Measurements from ENCODE around the gene DCHS2. TPM values are rescaled to one million over a fixed set of nuclear protein-coding genes. Genes with fewer than 3 reads are reported as not detected.

The DCHS2 gene
- total and polyA plus RNA-seq, 2 of the 8 experiments (the other 6 are each of a cell fraction or from before 2014, with no cell fraction given), result 0.54 to 2.6 TPM

DNA sequence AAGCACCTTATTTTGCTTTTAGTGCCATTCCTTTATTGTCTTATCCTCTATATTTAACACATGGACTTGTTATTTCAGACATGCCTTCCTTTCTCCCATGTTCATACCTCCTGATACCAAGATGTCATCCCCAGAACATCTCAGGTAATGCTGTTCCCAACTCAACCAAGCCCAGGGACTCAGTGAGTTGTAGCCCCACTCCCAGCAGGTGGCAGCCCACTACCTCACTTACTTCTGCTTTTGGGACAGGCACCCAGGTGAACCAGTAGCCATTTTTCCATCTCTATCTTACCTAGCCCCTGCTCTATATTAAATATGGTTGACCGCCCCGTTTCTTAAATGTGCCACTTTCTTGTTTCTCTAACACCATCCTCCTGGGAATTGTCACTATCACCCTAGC, 199.0 kb downstream of the DCHS2 start:
- Histone ChIP-seq H2AFZ (ENCODE audit: low read length) (no peak overlapping the region), H3K18ac (ENCODE audit: extremely low read depth, low read length) (no peak overlapping the region), H2AK5ac (ENCODE audit: low read depth, low read length) (no peak overlapping the region), H2BK20ac (ENCODE audit: low read length) (no peak overlapping the region), H3K4ac (replicated peaks; ENCODE audit: insufficient read length, low read depth, low read length) (no peak overlapping the region), H2BK5ac (ENCODE audit: low read depth, low read length) (no peak overlapping the region), H4K91ac (replicated peaks; ENCODE audit: insufficient read length, low read length) (no peak overlapping the region), H4K20me1 (replicated peaks in 1 of 2; ENCODE audit: control insufficient read depth in 1 of 2, insufficient read depth in 2 of 2, low read length in 2 of 2) (no peaks in the 10 kb centered on the region), H3K4me3 (ENCODE audit: extremely low read depth in 1 of 4, insufficient read depth in 2 of 4, low read depth in 3 of 4, low read length in 4 of 4) (no peak overlapping the region), H3K23ac (ENCODE audit: insufficient read length) (no peak overlapping the region), H4K5ac (ENCODE audit: insufficient read length, low read depth, low read length) (no peak overlapping the region), H3K4me2 (ENCODE audit: insufficient read depth in 1 of 2, low read depth in 2 of 2, low read length in 2 of 2) (no peak overlapping the region), H3K79me1 (ENCODE audit: low read depth, low read length) (no peaks in the 10 kb centered on the region), H3K36me3 (ENCODE audit: control insufficient read depth in 2 of 4, insufficient read depth in 4 of 4, low read length in 3 of 4) (no peaks in the 10 kb centered on the region), H2BK120ac (replicated peaks; ENCODE audit: low read depth, low read length) (no peak overlapping the region), H2BK15ac (ENCODE audit: low read length) (no peak overlapping the region), H4K8ac (ENCODE audit: extremely low read depth, insufficient read depth, low read length) (no peak overlapping the region), H3K27ac (ENCODE audit: low read depth, low read length) (no peak overlapping the region), H3K23me2 (ENCODE audit: low read depth, low read length) (no peaks in the 10 kb centered on the region), H3K14ac (ENCODE audit: insufficient read length) (no peak overlapping the region), H2BK12ac (ENCODE audit: low read depth, low read length) (no peak overlapping the region), H3K4me1 (replicated peaks in 1 of 4; ENCODE audit: control insufficient read depth in 3 of 4, insufficient read depth in 4 of 4, low read length in 3 of 4) (no peaks in the 10 kb centered on the region), H3K27me3 (replicated peaks in 1 of 4; ENCODE audit: control insufficient read depth in 3 of 4, extremely low read depth in 1 of 4, insufficient read depth in 3 of 4, low read length in 3 of 4) (no peaks in the 10 kb centered on the region), H3K56ac (replicated peaks; ENCODE audit: insufficient read length, low read depth, low read length) (no peak overlapping the region), H3K9me3 (ENCODE audit: insufficient read depth in 2 of 2, low read depth in 1 of 2, low read length in 1 of 2) (no peaks in the 10 kb centered on the region), H3K9ac (replicated peaks in 1 of 4; ENCODE audit: extremely low read depth in 1 of 4, low read depth in 3 of 4, low read length in 3 of 4) (no peak overlapping the region), H3K79me2 (ENCODE audit: control insufficient read depth in 1 of 2, insufficient read depth in 2 of 2, low read length in 2 of 2) (no peaks in the 10 kb centered on the region)
- POLR2A ChIA-PET (ENCODE audit: partially characterized antibody), result no interaction called here
- 93% methylated on average over 2 of the region's 2 CpGs; no CpG with 5 or more reads in 1 of the 2 experiments for WGBS, 2 experiments (ENCODE audit: extremely low coverage in 1 of 2, insufficient coverage in 1 of 2, insufficient read length in 1 of 2, insufficient replicate concordance in 2 of 2, low coverage in 1 of 2, low lambda C conversion rate in 2 of 2, missing lambda C conversion rate in 1 of 2)
- FAIRE-seq (no peak), DNase-seq (ENCODE audit: low read depth in 1 of 2, low spot score in 2 of 2) (no peak)
- CTCF ChIA-PET (ENCODE audit: partially characterized antibody), result interaction anchor here (1.2 to 1.4 kb wide), 2 partner anchors 37 to 38 kb away, joined by 4 to 5 read pairs; no protein-coding TSS in a partner anchor
- TF ChIP-seq YY1 (IDR thresholded peaks at IDR 0.05; ENCODE audit: low read depth, low read length) (no peak), GABPA (IDR thresholded peaks at IDR 0.05; ENCODE audit: borderline replicate concordance, insufficient read depth, low read length) (no peak), RAD21 (IDR thresholded peaks at IDR 0.05 in 1 of 2, conservative IDR thresholded peaks at IDR 0.05 in 1 of 2; ENCODE audit: low read depth in 2 of 2, low read length in 2 of 2) (peak; percentile 15 to 32; a peak in 3 of 4 replicates), CTBP2 (IDR thresholded peaks at IDR 0.05; ENCODE audit: borderline replicate concordance, insufficient read depth, insufficient read length, low read length) (no peak), CHD1 (IDR thresholded peaks at IDR 0.05; ENCODE audit: low read depth, low read length) (no peak), RNF2 (IDR thresholded peaks at IDR 0.05; ENCODE audit: borderline replicate concordance, low read depth, low read length, missing control alignments, poor library complexity, severe bottlenecking) (no peak), TCF12 (IDR thresholded peaks at IDR 0.05; ENCODE audit: low read depth, low read length) (no peak)
- TF ChIP-seq, protein P1, sequence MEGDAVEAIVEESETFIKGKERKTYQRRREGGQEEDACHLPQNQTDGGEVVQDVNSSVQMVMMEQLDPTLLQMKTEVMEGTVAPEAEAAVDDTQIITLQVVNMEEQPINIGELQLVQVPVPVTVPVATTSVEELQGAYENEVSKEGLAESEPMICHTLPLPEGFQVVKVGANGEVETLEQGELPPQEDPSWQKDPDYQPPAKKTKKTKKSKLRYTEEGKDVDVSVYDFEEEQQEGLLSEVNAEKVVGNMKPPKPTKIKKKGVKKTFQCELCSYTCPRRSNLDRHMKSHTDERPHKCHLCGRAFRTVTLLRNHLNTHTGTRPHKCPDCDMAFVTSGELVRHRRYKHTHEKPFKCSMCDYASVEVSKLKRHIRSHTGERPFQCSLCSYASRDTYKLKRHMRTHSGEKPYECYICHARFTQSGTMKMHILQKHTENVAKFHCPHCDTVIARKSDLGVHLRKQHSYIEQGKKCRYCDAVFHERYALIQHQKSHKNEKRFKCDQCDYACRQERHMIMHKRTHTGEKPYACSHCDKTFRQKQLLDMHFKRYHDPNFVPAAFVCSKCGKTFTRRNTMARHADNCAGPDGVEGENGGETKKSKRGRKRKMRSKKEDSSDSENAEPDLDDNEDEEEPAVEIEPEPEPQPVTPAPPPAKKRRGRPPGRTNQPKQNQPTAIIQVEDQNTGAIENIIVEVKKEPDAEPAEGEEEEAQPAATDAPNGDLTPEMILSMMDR (IDR thresholded peaks at IDR 0.05; ENCODE audit: control extremely low read depth in 1 of 3, insufficient read depth in 1 of 3, low read depth in 1 of 3, low read length in 3 of 3), result no peak

Data from H1 (cell line).